Prostate gland (tissue), 2 donors: ENCODE data around the gene CD274.

Experiments used
- CTCF ChIP-seq, 4 experiments: fragments of 200-600 bp in 2 of 4; fragments of 450-650 bp in 2 of 4; sonication (generic) in 2 of 4; IDR thresholded peaks; 1 replicate in 3 of 4; 2 replicates in 1 of 4; pipeline ENCODE4 v1.5.1; 2016 to 2019; ENCODE audit warnings: antibody characterized with exemption in 4 of 4, mild to moderate bottlenecking in 2 of 4, moderate library complexity in 2 of 4
- POLR2A ChIP-seq: fragments of 450-650 bp; IDR thresholded peaks from one replicate; pipeline ENCODE4 v1.6.1; 2016; ENCODE audit warnings: antibody characterized with exemption, mild to moderate bottlenecking

GRCh38 chr9:5512658-5513452 is 62.5 kb downstream of the CD274 start:
- no peak for TF ChIP-seq CTCF (IDR thresholded peaks at IDR 0.05)
- no peak for TF ChIP-seq POLR2A
